HG03064 (cell line): ENCODE measurements around the gene FGD4.

ENCODE experiments used
- ATAC-seq: cut with Tn5 transposase; IDR thresholded peaks from one replicate; pipeline ENCODE4 v1.9.1; 2021; ENCODE audit warnings: low read depth; ENCODE audit not compliant: unreplicated experiment

The FGD4 gene

DNA sequence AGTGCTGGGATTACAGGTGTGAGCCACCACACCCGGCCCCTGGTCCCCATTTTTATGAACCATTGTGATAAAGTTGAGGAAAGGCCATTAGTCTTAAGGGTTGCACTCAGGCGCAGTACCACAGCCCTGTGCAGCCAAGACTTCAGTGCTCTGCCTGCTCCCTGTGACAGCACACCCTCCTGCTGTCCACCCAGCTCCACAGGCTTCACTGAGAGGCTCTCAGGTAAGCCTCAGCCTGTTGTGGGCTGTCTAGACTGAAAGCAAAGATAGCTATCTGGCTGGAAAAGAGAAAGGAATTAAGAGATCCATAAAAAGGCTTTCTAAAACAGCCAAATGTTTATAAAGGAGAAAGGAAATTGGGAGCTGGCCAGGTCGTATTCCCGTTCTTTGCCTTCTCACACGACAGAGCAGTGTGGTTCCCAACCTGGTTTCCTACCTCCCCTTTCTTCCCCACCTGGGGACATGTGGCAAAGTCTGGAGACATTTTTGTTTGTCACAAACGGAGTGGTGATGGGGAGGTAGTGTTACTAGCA, 260.6 kb downstream of the FGD4 start:
- no peak for ATAC-seq

DNA sequence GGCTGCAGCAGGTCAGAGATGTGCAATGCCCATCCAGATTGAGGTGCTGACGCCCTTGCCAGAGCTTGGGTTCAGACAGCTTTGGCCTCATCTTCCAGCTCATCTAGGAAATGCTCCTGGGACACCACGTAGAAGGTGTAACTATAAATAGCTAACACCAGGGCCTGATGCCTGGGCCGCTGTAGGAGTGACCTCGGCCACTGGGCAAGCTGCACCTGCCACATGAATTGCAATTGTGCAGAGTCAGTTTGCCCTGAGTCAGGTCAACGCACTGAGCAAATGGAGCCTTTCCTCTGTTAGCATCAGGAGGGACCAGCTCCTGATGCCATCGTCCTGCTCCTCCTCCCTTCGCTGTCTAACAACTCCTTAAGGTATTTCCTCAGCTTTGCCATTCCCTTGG, 262.3 kb downstream of the FGD4 start:
- no peak for ATAC-seq

- no peak for ATAC-seq
Measured at GRCh38 chr12:32662665-32663064, 263.3 kb downstream of the FGD4 start.

GRCh38 chr12:32666018-32666417, 266.7 kb downstream of the FGD4 start:
- ATAC-seq: no peak

DNA sequence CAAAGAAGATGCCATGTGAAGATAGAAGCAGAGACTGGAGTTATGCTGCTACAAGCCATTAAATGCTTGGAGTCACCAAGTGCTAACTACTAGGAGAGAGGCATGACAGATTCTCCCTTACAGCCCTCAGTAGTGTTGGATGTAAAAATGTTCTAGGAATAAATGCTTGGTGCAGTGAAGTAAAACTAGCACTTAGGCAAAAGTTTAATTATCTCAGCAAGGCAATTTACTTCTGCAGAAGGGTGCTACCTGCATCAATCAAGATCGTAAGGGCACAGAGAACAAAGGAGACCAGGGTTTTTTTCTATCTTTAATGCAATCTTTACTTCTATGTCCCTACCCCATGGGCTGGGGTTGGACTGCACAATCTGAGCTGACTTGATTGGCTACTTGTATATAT, 270.2 kb downstream of the FGD4 start:
- ATAC-seq: no peak

DNA sequence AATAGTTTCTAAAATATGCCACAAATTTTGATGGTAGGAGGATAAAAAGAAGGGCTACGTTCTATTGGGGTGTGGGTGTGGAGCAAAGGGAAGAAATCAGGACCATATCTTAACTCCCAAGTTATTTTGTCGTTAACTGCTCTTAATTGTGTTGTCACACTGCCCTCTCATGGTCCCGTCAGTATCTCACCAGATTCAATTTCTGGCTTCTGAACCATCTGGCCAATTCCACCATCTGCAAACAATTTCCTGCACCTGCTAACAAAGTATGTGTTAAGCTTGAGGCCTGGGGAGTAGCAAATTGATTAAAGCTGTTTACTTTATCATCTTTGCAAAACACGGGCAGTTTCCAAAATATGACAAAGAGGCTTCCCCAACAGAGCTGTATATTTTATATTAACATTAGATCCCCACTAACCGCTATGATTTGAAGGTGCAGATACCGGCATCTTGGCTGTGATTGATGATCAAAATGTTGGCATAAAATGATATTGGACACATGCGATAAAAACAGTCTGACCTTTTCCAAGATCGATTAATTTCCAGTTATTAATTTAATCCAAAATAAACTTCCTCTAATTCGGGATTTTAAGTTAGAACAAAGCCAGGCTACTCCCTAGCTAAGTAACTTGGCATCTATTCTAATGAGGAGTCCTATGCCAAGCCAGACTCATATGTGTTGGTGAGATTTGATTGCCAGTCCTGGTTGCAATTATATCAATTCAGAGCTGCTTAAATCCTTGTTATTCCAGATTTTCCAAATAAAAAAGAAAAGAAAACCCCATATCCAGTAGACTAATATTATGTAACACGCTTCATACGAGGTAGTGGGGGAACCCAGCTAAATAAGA, 272.8 kb downstream of the FGD4 start:
- no peak for ATAC-seq

- ATAC-seq: peak; percentile 98
Measured at GRCh38 chr12:32679091-32679919, 279.9 kb downstream of the FGD4 start, which contains the start of gene DNM1L. Gene DNM1L (plus strand): TSS chr12:32679301. CDS start chr12:32679364, 63 bp downstream.

DNA sequence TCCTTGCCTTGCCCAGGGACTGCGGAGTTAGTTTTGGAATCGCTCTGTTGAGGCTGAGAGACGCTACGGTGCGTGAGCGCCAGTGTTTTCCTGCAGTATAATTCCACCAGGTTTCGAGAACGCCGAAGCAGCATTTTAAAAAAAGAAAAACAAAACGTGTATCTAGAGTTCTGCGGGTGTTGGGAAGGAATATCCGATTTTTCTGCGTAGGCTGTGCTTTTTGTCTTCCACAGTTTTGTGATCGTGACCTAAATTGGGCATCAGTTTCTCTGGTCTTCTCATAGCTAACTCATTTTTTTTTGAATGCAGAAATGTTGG, 280.5 kb downstream of the FGD4 start:
- ATAC-seq: peak; percentile 0

DNA sequence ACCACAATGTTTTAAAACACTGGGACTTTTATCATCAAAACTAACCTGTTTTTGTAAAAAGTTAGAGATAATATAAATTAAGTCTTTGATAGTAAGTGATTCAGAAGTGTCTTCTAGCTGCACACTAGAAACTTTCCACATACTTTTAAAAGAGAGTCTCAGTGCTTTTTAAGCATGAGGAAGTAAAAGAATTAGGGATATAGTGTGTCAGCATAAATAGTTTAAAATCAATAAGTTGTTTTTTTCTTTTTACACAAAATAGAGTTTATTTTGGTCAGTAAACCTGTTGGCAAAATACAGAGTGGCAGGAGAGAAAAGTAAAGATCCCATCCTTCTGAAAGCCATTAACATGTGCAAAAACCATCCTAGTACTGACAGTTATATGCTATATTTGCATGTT, 281.4 kb downstream of the FGD4 start:
- ATAC-seq: no peak

GRCh38 chr12:32681272-32681671, 281.9 kb downstream of the FGD4 start:
- ATAC-seq: no peak

GRCh38 chr12:32686340-32686739, 287.0 kb downstream of the FGD4 start:
- ATAC-seq: no peak

- ATAC-seq: no peak
Measured at GRCh38 chr12:32688786-32689185, 289.4 kb downstream of the FGD4 start.

DNA sequence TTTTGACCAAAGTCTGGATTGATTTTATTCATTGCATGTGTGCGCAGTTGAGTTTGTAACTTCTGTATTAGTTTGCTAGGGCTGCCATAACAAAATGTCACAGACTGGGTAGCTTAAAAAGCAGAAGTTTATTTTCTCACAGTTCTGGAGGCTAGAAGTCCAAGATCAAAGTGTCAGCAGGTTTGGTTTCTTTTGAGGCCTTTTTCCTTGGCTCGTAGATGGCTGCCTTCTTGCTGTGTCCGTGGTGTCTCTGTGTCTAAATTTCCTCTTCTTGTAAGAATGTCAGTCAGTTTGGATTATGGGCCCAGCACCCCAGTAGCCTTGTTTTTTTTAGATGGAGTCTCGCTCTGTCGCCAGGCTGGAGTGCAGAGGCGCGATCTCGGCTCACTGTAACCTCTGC, 291.6 kb downstream of the FGD4 start:
- no peak for ATAC-seq

DNA sequence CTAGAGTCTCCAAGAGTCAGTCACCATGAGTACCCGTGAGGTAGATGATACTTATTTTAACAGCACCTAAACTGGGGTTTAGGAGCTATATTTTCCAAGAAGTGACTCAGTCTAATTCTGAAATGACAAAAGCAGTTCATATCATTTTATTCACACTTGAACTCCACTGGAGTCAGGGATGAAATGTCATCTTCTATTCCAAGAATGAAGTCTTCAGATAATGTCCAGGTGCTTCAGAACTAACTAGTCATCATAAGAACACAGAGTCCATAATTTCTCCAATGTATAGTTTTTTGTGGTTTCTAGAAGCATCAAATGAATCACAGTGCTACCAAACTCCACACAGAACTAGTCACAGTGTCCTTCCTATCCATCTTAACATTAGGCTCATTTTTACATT, 293.0 kb downstream of the FGD4 start:
- no peak for ATAC-seq

GRCh38 chr12:32693036-32693435, 293.7 kb downstream of the FGD4 start:
- no peak for ATAC-seq
